ENCODE measurements around the gene BRD4. TPM values are rescaled to one million over a fixed set of nuclear protein-coding genes. Genes with fewer than 3 reads are reported as not detected.
A peak's percentile ranks its signal among the peaks of the same experiment; 100 is the strongest.
"Not testable (repeated sequence)": the region's sequence is repeated elsewhere in the genome, so short reads cannot be mapped to it uniquely, and the experiment has no call there.

BRD4 gene
- total and polyA plus RNA-seq, 8 donors, result 51.1 to 89.6 (median 56.6) TPM

DNA sequence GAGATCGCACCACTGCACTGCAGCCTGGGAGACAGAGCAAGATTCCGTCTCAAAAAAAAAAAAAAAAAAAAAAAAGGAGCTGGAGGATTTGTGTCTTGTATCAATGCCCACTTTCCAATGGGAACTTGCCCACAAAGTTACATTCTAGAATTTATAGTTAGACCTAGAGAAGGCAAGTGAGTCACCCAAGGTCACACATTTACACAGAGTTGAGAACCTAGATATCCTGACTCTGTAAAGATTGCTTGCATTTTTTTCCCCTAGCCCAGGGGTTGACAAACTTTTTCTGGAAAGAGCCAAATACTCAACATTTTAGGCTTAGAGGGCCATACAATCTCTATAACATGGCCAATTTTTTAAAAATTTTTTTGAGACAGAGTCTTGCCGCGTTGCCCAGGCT is 7.7 kb upstream of the BRD4 start:
- no peak overlapping the region for H3K4me3 ChIP-seq
- intact Hi-C loops (cut with DNase I), result no loop called here
- TF ChIP-seq, protein P1, sequence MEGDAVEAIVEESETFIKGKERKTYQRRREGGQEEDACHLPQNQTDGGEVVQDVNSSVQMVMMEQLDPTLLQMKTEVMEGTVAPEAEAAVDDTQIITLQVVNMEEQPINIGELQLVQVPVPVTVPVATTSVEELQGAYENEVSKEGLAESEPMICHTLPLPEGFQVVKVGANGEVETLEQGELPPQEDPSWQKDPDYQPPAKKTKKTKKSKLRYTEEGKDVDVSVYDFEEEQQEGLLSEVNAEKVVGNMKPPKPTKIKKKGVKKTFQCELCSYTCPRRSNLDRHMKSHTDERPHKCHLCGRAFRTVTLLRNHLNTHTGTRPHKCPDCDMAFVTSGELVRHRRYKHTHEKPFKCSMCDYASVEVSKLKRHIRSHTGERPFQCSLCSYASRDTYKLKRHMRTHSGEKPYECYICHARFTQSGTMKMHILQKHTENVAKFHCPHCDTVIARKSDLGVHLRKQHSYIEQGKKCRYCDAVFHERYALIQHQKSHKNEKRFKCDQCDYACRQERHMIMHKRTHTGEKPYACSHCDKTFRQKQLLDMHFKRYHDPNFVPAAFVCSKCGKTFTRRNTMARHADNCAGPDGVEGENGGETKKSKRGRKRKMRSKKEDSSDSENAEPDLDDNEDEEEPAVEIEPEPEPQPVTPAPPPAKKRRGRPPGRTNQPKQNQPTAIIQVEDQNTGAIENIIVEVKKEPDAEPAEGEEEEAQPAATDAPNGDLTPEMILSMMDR (IDR thresholded peaks at IDR 0.05), result no peak
- no peaks in the 10 kb centered on the region for H3K27me3 ChIP-seq
- no peaks in the 10 kb centered on the region for H3K9me3 ChIP-seq
- DNase-seq (no peak), ATAC-seq (no peak)
- H3K27ac ChIP-seq, result no peak overlapping the region
- peaks cover 0 to 34% of the 10 kb centered on the region in 2 donors for H3K36me3 ChIP-seq
- no peaks in the 10 kb centered on the region for H3K4me1 ChIP-seq

DNA sequence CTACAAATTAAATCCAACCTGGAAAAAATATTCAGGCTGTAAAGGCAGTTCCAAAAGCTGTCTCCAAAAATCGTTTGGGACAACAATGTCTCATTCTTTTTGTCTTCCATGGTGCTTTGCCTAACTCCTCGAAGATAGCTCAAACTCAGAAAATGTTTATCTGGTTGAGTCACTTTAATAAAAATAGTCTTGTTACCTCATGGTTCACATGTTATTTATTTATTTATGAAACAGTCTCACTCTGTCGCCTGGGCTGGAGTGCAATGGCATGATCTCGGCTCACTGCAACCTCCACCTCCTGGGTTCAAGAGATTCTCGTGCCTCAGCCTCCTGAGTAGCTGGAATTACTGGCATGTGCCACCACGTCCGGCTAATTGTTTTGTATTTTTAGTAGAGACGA is 4.9 kb upstream of the BRD4 start:
- ATAC-seq, result no peak
- no peak for DNase-seq
- no peaks in the 10 kb centered on the region for H3K27me3 ChIP-seq
- H3K36me3 ChIP-seq, result peaks cover 0 to 14% of the 10 kb centered on the region in 2 donors
- no peak overlapping the region for H3K4me3 ChIP-seq
- intact Hi-C loops (cut with DNase I), result loop anchor here in 1 of 2 donors (10.0 kb wide), 1 partner anchor 72 kb away; no protein-coding TSS in a partner anchor
- TF ChIP-seq, protein P1 (IDR thresholded peaks at IDR 0.05), result no peak
- peaks cover 6 to 19% of the 10 kb centered on the region in 2 donors for H3K4me1 ChIP-seq
- no peak overlapping the region for H3K27ac ChIP-seq
- no peaks in the 10 kb centered on the region for H3K9me3 ChIP-seq

DNA sequence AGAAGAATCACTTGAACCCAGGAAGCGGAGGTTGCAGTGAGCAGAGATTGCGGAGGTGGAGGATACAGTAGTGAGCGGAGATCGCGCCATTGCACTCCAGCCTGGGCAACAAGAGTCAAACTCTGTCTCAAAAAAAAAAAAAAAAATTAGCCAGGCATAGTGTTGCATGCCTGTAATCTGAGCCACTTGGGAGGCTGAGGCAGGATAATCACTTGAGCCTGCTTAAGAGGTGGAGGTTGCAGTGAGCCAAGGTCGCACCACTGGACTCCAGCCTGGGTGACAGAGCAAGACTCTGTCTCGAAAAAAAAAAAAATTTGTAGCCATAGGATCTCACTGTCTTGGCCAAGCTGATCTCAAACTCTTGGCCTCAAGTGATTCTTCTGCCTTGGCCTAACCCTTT is 3.7 kb upstream of the BRD4 start:
- not testable (repeated sequence) for ATAC-seq, DNase-seq, H3K4me3 ChIP-seq, H3K9me3 ChIP-seq, H3K27ac ChIP-seq, H3K27me3 ChIP-seq
- H3K4me1 ChIP-seq, result peaks cover 6 to 21% of the 10 kb centered on the region in 2 donors
- H3K36me3 ChIP-seq, result peaks cover 0 to 12% of the 10 kb centered on the region in 2 donors
- intact Hi-C loops (cut with DNase I), result loop anchor here in 1 of 2 donors (10.0 kb wide), 1 partner anchor 71 kb away; no protein-coding TSS in a partner anchor

DNA sequence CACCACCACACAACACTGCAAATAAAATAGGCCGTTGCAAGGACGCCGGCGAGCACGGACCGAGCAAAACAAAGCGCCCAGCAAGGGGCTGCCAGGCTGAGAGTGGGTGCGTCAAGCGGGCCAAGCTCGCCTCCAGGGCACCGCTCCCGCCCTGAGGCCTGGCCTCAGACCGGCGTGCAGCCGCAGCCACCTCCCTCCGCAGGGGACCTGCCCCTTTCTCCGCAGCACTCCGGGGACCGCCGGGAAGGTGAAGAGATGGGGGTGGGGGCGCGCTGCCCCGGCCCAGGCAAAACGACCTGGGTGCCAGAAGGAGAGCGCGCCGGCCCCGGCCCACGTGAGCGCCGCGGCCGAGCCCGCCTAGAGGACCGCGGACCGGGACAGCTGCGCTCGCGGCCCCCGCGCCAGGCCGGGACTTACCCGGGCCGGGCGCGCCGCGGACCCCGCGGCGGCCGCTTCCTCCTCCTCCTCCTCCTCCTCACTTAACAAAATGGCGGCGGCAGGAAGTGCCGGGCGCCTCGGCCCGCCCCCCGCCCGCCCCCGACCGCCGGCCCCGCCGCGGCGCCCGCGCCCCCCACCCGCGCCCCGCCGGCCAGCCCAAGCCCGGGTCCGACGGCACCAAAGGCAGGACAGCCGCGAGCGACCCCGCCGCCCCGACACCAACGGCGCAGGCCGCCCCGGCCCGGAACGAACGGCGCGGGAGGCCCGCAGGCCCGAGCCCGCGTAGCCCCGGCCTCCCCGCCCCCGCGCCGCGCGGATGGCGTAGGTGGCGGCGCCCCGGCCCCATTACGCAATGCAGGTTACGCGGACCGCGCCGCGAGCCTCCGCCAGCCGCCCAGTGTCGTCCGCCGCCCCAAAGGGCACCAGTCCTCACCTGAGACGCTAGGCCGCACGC is 674 bp downstream of the BRD4 start:
- DNase-seq, result peak; percentile 46 to 90 (median 64)
- H3K27ac ChIP-seq, result peak overlapping the region; percentile 87 to 91
- intact Hi-C loops (cut with DNase I), result loop anchor here in 1 of 2 donors (10.0 kb wide), 1 partner anchor 67 kb away; no protein-coding TSS in a partner anchor
- peak overlapping the region; percentile 96 to 97 for H3K4me3 ChIP-seq
- H3K9me3 ChIP-seq, result no peaks in the 10 kb centered on the region
- ATAC-seq, result peak; percentile 25
- TF ChIP-seq, protein P1 (IDR thresholded peaks at IDR 0.05), result no peak
- H3K4me1 ChIP-seq, result peaks cover 32 to 64% of the 10 kb centered on the region in 2 donors
- H3K27me3 ChIP-seq, result no peaks in the 10 kb centered on the region
- H3K36me3 ChIP-seq, result no peaks in the 10 kb centered on the region

DNA sequence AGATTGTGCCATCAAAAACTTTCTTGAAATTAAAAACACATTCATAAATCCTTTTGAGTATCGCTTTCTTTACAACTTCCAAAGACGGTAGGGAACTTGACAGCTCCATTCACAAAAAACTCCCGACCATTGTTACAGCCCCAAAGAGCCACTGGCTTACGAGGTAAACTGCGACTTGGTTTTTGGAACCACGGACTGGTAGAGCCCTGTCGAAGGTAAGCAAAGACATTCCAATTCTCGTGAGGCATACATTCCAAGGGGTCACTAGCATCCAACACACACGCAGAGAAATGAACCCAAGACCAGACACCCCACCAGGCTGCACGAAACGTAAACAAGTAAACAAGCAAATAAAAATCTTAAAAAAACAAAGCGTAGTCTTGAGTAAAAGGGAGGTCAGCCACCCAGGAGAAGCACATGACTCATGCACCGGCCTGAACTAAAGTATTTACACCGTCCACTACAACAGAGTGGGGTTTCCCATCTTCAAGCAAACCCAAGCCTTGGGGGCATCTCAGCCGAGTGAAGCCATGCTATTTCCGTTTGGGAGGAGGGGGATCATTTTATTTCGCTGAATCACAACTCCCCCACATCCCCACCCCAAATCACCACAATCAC is 1.4 kb downstream of the BRD4 start:
- TF ChIP-seq, protein P1 (IDR thresholded peaks at IDR 0.05), result no peak
- DNase-seq, result peak in 2 of 4 donors; percentile 2 to 42
- peak; percentile 55 for ATAC-seq

More for the DNA sequence above, 1.4 kb downstream of the BRD4 start:
- Histone ChIP-seq H3K9me3 (no peaks in the 10 kb centered on the region), H3K4me3 (peak overlapping the region; percentile 96 to 97), H3K36me3 (no peaks in the 10 kb centered on the region), H3K27me3 (no peaks in the 10 kb centered on the region), H3K4me1 (peaks cover 39 to 72% of the 10 kb centered on the region in 2 donors), H3K27ac (peak overlapping the region; percentile 87 to 91)
- intact Hi-C loops (cut with DNase I), result loop anchor here in 1 of 2 donors (10.0 kb wide), 1 partner anchor 66 kb away; no protein-coding TSS in a partner anchor
